HFF-Myc (cell line): Measurements from ENCODE around the gene C19orf67.

Experiments
- DNase-seq: peaks from one replicate; pipeline ENCODE4 v3.0.0-alpha.2; 2011; ENCODE audit warnings: low read depth; ENCODE audit errors: extremely low read depth
- H3K4me3 ChIP-seq: replicated peaks from 2 replicates; pipeline ENCODE4 v1.5.1; 2011; ENCODE audit warnings: low read depth, mild to moderate bottlenecking, control low read depth, low read length
- CTCF ChIP-seq: IDR thresholded peaks from 2 replicates; pipeline ENCODE4 v1.5.1; 2012; ENCODE audit warnings: mild to moderate bottlenecking, low read depth, low read length, control low read depth; ENCODE audit errors: missing control alignments

C19orf67 gene

GRCh38 chr19:14073925-14074838 is 11.4 kb downstream of the C19orf67 start:
- no peak for DNase-seq
- no peak for TF ChIP-seq CTCF
- peak overlapping the region; percentile 52 for H3K4me3 ChIP-seq

GRCh38 chr19:14073261-14073924 is 12.2 kb downstream of the C19orf67 start:
- no peak for DNase-seq
- H3K4me3 ChIP-seq = peak overlapping the region; percentile 52
- TF ChIP-seq CTCF = peak; percentile 1

- TF ChIP-seq CTCF = no peak
- DNase-seq = no peak
- peak within 1 kb of the TSS; percentile 52 for H3K4me3 ChIP-seq
Observed at GRCh38 chr19:14072535-14073260, 12.9 kb downstream of the C19orf67 start, which contains the start of gene MISP3. Gene MISP3 (plus strand): TSS chr19:14072786. CDS start chr19:14073310, 524 bp downstream.

GRCh38 chr19:14070268-14071050 is 15.1 kb downstream of the C19orf67 start:
- no peak for DNase-seq
- H3K4me3 ChIP-seq = no peak overlapping the region
- TF ChIP-seq CTCF = no peak

- no peak overlapping the region for H3K4me3 ChIP-seq
- no peak for DNase-seq
- no peak for TF ChIP-seq CTCF
Observed at GRCh38 chr19:14066134-14066533, 19.4 kb downstream of the C19orf67 start.

- DNase-seq = no peak
- no peak for TF ChIP-seq CTCF
- no peak overlapping the region for H3K4me3 ChIP-seq
Observed at GRCh38 chr19:14063105-14063504, 22.5 kb downstream of the C19orf67 start.
